Natural killer cell (primary cell): ENCODE data around the gene MAN2A1. TPM values are rescaled to one million over a fixed set of nuclear protein-coding genes. Genes with fewer than 3 reads are reported as not detected.

ENCODE experiments used
- ATAC-seq, 3 donors: fragments of 150-1000 bp in 2 of 3; fragments of 200-7000 bp in 1 of 3; cut with Tn5 transposase; 1 replicate in 1 of 3; 2 replicates in 2 of 3; pipeline ENCODE4 v1.10.0; 2021; ENCODE audit warnings: mild to moderate bottlenecking in 2 of 3, moderate library complexity in 2 of 3
- DNase-seq, 2 donors: peaks; one replicate each; pipeline versions ENCODE4 v3.0.0 to v3.0.0-alpha.2; 2013 to 2021; ENCODE audit warnings: mixed read lengths in 1 of 2
- H3K27ac ChIP-seq: one replicate; pipeline ENCODE4 v1.5.1; 2013; ENCODE audit warnings: mild to moderate bottlenecking, low read length
- H3K27me3 ChIP-seq: one replicate; pipeline ENCODE4 v1.6.1; 2013; ENCODE audit warnings: low read length; ENCODE audit not compliant: control insufficient read depth, insufficient read depth
- H3K36me3 ChIP-seq: one replicate; pipeline ENCODE4 v1.6.1; 2013; ENCODE audit warnings: low read length; ENCODE audit not compliant: control insufficient read depth, insufficient read depth
- H3K4me1 ChIP-seq: one replicate; pipeline ENCODE4 v1.6.1; 2013; ENCODE audit warnings: low read length; ENCODE audit not compliant: control insufficient read depth, insufficient read depth
- H3K4me3 ChIP-seq: one replicate; pipeline ENCODE4 v1.5.1; 2013; ENCODE audit warnings: low read length
- H3K9me3 ChIP-seq: one replicate; pipeline ENCODE4 v1.6.1; 2013; ENCODE audit warnings: low read length; ENCODE audit not compliant: control insufficient read depth, insufficient read depth
- H3K27ac Mint-ChIP-seq, 2 donors: one replicate each; pipeline ENCODE4 v1.8.0; 2022; ENCODE audit warnings: mild to moderate bottlenecking in 2 of 2, mixed read lengths in 2 of 2, moderate library complexity in 1 of 2
- H3K27me3 Mint-ChIP-seq, 2 donors: one replicate each; pipeline ENCODE4 v1.8.0; 2022; ENCODE audit warnings: low read depth in 2 of 2, mixed read lengths in 2 of 2
- H3K36me3 Mint-ChIP-seq: one replicate; pipeline ENCODE4 v1.8.0; 2022; ENCODE audit warnings: mixed read lengths
- H3K4me1 Mint-ChIP-seq, 2 donors: one replicate each; pipeline ENCODE4 v1.8.0; 2022; ENCODE audit warnings: mixed read lengths in 2 of 2
- H3K4me3 Mint-ChIP-seq: one replicate; pipeline ENCODE4 v1.8.0; 2022; ENCODE audit warnings: mild to moderate bottlenecking, moderate library complexity, mixed read lengths
- H3K9me3 Mint-ChIP-seq, 2 donors: one replicate each; pipeline ENCODE4 v1.8.0; 2022; ENCODE audit warnings: mixed read lengths in 2 of 2
- CTCF ChIP-seq: fragments of 200-600 bp; IDR thresholded peaks from one replicate; pipeline ENCODE4 v1.8.0; 2022; ENCODE audit warnings: antibody characterized with exemption
- WGBS: methylation state at CpG from one replicate; pipeline ENCODE4 v1.1.7; 2013; ENCODE audit warnings: missing lambda C conversion rate; ENCODE audit not compliant: insufficient coverage; 5-methylcytosine and 5-hydroxymethylcytosine counted together
- intact Hi-C: fragments of 100-400 bp; cut with micrococcal nuclease; formaldehyde crosslinking; loops from one replicate; pipeline ENCODE4 v1.14.2; 2022
- total RNA-seq, 4 donors: library from RNA; stranded (reverse); fragments of 120-200 nt in 1 of 4; gene quantifications; one replicate each; pipeline versions ENCODE4 v1.2.3 to v1.2.4, GENCODE V29; 2013 to 2022

MAN2A1 gene
- total RNA-seq, 3 donors from 2014 or later (not counting 1 experiment from before 2014, with no cell fraction given), result 44.9 to 54.2 (median 50.7) TPM

GRCh38 chr5:109713453-109713852 is 23.7 kb downstream of the MAN2A1 start:
- Histone ChIP-seq H3K4me3 (no peak overlapping the region), H3K27ac (no peak overlapping the region), H3K27me3 (no peaks in the 10 kb centered on the region), H3K4me1 (no peaks in the 10 kb centered on the region), H3K9me3 (no peaks in the 10 kb centered on the region), H3K36me3 (peaks cover 14% of the 10 kb centered on the region)
- Mint-ChIP-seq H3K36me3 (peaks cover 8% of the 10 kb centered on the region), H3K9me3 (no peaks in the 10 kb centered on the region), H3K4me1 (peaks cover 38 to 43% of the 10 kb centered on the region in 2 donors), H3K27me3 (no peaks in the 10 kb centered on the region), H3K4me3 (no peak overlapping the region), H3K27ac (no peak overlapping the region)
- no peak for TF ChIP-seq CTCF
- DNase-seq, result no peak
- 95% methylated on average over 3 of the region's 3 CpGs for WGBS
- intact Hi-C loops, result no loop called here
- no peak for ATAC-seq

GRCh38 chr5:109714592-109714991 is 24.9 kb downstream of the MAN2A1 start:
- DNase-seq, result no peak

GRCh38 chr5:109718216-109718615 is 28.5 kb downstream of the MAN2A1 start:
- Mint-ChIP-seq H3K27me3 (no peaks in the 10 kb centered on the region), H3K4me3 (no peak overlapping the region), H3K4me1 (peaks cover 14 to 29% of the 10 kb centered on the region in 2 donors), H3K9me3 (no peaks in the 10 kb centered on the region), H3K27ac (no peak overlapping the region), H3K36me3 (peaks cover 8% of the 10 kb centered on the region)
- TF ChIP-seq CTCF, result no peak
- H3K27ac ChIP-seq, result no peak overlapping the region
- peaks cover 22% of the 10 kb centered on the region for H3K36me3 ChIP-seq
- H3K9me3 ChIP-seq, result no peaks in the 10 kb centered on the region
- no peak overlapping the region for H3K4me3 ChIP-seq
- no peaks in the 10 kb centered on the region for H3K27me3 ChIP-seq
- intact Hi-C loops, result no loop called here
- H3K4me1 ChIP-seq, result no peaks in the 10 kb centered on the region
- DNase-seq, result no peak
- no peak for ATAC-seq
- 99% methylated on average over 3 of the region's 3 CpGs for WGBS

More at GRCh38 chr5:109714592-109714991, 24.9 kb downstream of the MAN2A1 start:
- H3K4me1 ChIP-seq, result no peaks in the 10 kb centered on the region
- Mint-ChIP-seq H3K9me3 (no peaks in the 10 kb centered on the region), H3K36me3 (peaks cover 8% of the 10 kb centered on the region), H3K4me1 (peaks cover 28 to 34% of the 10 kb centered on the region in 2 donors), H3K27me3 (no peaks in the 10 kb centered on the region), H3K4me3 (no peak overlapping the region), H3K27ac (no peak overlapping the region)
- WGBS, result 61% methylated on average over 3 of the region's 3 CpGs
- no peak for TF ChIP-seq CTCF
- H3K27me3 ChIP-seq, result no peaks in the 10 kb centered on the region
- no peak overlapping the region for H3K27ac ChIP-seq
- H3K4me3 ChIP-seq, result no peak overlapping the region
- H3K9me3 ChIP-seq, result no peaks in the 10 kb centered on the region
- no peak for ATAC-seq
- H3K36me3 ChIP-seq, result peaks cover 16% of the 10 kb centered on the region
- intact Hi-C loops, result no loop called here

- 100% methylated on average over 3 of the region's 4 CpGs for WGBS
These were observed 28.9 kb downstream of the MAN2A1 start for GRCh38 chr5:109718632-109719031.

More at GRCh38 chr5:109718632-109719031, 28.9 kb downstream of the MAN2A1 start:
- DNase-seq (no peak), ATAC-seq (no peak)
- Histone ChIP-seq H3K27ac (no peak overlapping the region), H3K4me1 (no peaks in the 10 kb centered on the region), H3K9me3 (no peaks in the 10 kb centered on the region), H3K27me3 (no peaks in the 10 kb centered on the region), H3K36me3 (peaks cover 24% of the 10 kb centered on the region), H3K4me3 (no peak overlapping the region)
- H3K9me3 Mint-ChIP-seq, result no peaks in the 10 kb centered on the region
- intact Hi-C loops, result no loop called here
- H3K4me3 Mint-ChIP-seq, result no peak overlapping the region
- no peak overlapping the region for H3K27ac Mint-ChIP-seq
- H3K27me3 Mint-ChIP-seq, result no peaks in the 10 kb centered on the region
- TF ChIP-seq CTCF, result no peak
- H3K36me3 Mint-ChIP-seq, result peaks cover 8% of the 10 kb centered on the region
- H3K4me1 Mint-ChIP-seq, result peaks cover 14 to 29% of the 10 kb centered on the region in 2 donors
